HG02852 (cell line): ENCODE results near the gene STPG2.

ENCODE experiments used
- ATAC-seq: cut with Tn5 transposase; IDR thresholded peaks from one replicate; pipeline ENCODE4 v1.9.1; 2021; ENCODE audit warnings: mild to moderate bottlenecking, moderate library complexity; ENCODE audit not compliant: unreplicated experiment

The STPG2 gene

GRCh38 chr4:98094118-98094517 lies 49.2 kb downstream of the STPG2 start:
- ATAC-seq, result no peak

GRCh38 chr4:98093662-98094061 lies 49.6 kb downstream of the STPG2 start:
- ATAC-seq, result no peak

GRCh38 chr4:98092833-98093439 lies 50.3 kb downstream of the STPG2 start:
- no peak for ATAC-seq

GRCh38 chr4:98081936-98082335 lies 61.3 kb downstream of the STPG2 start:
- ATAC-seq, result no peak

GRCh38 chr4:98068495-98068894 lies 74.8 kb downstream of the STPG2 start:
- no peak for ATAC-seq

GRCh38 chr4:98055800-98056501 lies 87.3 kb downstream of the STPG2 start:
- no peak for ATAC-seq

- ATAC-seq, result no peak
Observed at GRCh38 chr4:98046665-98047064, 96.6 kb downstream of the STPG2 start.

- ATAC-seq, result no peak
Observed at GRCh38 chr4:98030059-98030458, 113.2 kb downstream of the STPG2 start.

GRCh38 chr4:98027827-98028226 lies 115.4 kb downstream of the STPG2 start:
- ATAC-seq, result no peak

GRCh38 chr4:98026362-98026761 lies 116.9 kb downstream of the STPG2 start:
- no peak for ATAC-seq

GRCh38 chr4:98006814-98007412 lies 136.4 kb downstream of the STPG2 start:
- no peak for ATAC-seq

- ATAC-seq, result no peak
Observed at GRCh38 chr4:98006060-98006459, 137.2 kb downstream of the STPG2 start.

- ATAC-seq, result no peak
Observed at GRCh38 chr4:98000940-98001339, 142.3 kb downstream of the STPG2 start.

GRCh38 chr4:97998203-97998602 lies 145.1 kb downstream of the STPG2 start:
- ATAC-seq, result no peak

- no peak for ATAC-seq
Observed at GRCh38 chr4:97994765-97995465, 148.4 kb downstream of the STPG2 start.

- ATAC-seq, result no peak
Observed at GRCh38 chr4:97990409-97990808, 152.9 kb downstream of the STPG2 start.

GRCh38 chr4:97987019-97987648 lies 156.1 kb downstream of the STPG2 start:
- ATAC-seq, result no peak

GRCh38 chr4:97984545-97985131 lies 158.6 kb downstream of the STPG2 start:
- no peak for ATAC-seq

- ATAC-seq, result peak; percentile 65
Observed at GRCh38 chr4:97978791-97979488, 164.3 kb downstream of the STPG2 start.
